Umbilical cord (tissue), 2 donors: ENCODE measurements around the gene CPEB4. TPM values are rescaled to one million over a fixed set of nuclear protein-coding genes. Genes with fewer than 3 reads are reported as not detected.
A peak's percentile ranks its signal among the peaks of the same experiment; 100 is the strongest.

Experiments
- DNase-seq: peaks from one replicate; pipeline ENCODE4 v3.0.0-alpha.2; 2015; ENCODE audit warnings: low spot score
- total RNA-seq: library from RNA; depleted of rRNA; stranded (reverse); fragments of >200 nt; gene quantifications from one replicate; pipeline ENCODE4 v1.2.3, GENCODE V29; 2014; ENCODE audit warnings: low replicate concordance; ENCODE audit not compliant: insufficient read depth

The CPEB4 gene
- total RNA-seq, 1 donor from 2014 or later: 31.5 TPM

DNA sequence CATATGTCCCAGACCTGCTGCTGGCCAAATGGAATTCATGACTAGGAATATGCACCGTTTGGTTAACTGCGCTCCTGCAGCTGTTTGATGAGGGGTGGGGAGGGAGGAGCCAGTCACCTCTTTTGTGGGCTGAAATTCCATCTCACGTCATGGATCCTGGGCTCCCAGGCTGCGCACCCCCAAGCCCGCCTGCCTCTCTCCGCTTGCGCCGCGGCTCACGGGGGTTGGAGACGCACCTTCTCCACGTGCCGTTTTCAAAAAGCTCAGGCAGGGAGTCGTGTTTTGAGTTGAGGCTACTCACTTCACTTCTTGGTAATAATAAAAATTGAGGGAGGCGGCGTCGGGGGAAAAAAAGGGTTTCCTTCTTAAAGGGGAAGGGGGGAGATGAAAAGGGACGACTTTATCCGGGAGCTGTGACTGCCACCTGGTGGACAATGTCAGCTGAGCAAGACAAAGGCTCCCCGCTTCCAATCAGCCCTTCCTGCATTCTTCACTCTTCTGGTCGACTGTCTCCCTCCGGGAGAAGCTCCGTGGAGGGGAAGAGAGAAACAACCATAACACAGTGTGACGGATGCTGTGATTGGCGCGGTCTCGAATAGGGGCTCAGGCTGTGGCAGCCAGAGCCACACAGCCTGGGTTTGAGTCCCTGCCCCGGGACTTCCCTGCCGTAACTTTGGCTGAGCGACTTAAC, 84.9 kb downstream of the CPEB4 start:
- DNase-seq: peak; percentile 90

DNA sequence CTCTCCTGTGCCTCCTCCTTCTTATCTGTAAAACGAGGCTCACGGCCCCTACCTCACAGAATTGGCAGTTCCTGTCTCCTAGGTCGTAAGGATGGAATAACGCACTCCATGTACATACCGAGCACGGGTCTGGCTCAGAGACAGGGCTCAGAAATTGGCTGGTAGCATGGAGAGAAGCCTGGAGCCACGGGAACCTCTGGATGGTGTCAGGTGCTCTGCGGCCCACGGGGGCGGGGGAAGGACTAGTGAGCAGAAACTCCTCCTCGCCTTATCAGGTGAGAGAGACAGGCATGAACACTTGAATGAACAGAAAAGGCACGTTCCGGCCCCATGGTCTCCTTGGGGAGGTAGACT, 85.4 kb downstream of the CPEB4 start:
- no peak for DNase-seq

DNA sequence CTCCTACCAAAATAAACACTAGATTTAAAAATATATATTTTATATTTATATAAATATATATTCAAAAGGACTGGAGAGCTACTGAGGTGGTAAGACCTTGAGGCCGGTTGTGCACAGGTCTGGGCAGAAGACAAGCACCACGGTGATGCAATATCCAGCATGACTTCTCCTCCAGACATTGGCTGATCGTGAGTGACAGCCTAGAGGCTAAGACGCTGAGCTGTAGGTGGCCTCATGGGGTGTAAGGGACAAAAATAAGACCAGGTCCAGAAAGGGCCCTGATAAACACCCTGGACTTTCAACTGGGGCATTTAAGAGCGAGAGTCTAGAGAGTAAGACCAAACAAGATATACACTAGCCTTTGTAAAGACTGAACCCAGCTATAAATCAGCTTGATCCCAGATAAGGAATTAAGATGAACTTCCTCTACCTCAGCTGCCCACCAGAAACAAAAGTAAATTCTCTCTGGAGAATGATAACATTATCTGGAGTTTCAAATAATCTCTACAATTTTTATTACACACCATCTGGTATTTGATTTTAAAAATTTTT, 86.6 kb downstream of the CPEB4 start:
- no peak for DNase-seq

DNA sequence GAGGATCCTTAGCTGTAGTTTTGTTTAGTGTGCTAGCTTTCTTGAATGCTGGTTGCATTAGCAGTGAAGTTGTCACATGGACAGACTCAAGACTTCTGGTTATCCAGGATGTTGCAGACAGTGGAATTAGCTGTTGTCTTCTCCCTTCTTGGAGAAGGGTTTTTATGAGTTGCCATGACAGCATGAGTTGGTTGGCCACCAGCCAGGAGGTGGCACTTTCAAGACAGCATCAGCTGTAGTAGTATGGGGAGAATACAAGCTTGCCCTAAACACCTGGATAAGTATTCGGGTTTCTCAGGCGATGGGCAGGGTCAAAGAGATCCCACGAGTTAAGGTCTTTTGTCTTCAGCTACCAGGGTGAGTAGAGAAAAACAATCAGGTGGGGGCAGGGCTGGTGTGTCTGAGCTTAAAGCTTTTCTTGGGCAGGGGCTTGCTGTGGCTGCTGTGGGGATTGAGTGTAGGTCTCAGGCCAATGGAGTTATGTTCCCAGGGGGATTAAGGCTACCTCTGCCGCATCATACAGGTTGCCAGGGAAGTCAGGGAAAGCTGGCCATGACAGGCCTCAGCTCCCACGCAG, 93.1 kb downstream of the CPEB4 start:
- DNase-seq: no peak

DNA sequence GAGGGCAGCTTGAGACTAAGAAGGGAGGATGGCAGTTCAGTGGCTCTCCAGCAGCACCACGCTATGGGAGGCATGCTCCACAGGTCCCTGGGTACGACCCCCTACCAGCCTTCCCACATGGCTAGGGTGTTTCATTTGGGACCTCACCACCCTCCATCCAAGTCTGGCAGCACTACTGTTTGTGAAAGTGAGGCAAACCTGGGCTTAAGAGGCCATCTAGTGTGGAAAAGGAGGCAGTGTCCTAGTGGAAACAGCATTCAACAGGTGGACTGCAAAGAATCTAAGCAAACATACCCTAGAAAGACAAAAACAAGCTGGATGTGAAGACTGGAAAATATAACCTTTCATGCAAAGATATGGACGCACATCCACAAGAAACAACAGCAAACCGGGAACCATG, 96.1 kb downstream of the CPEB4 start:
- no peak for DNase-seq

DNA sequence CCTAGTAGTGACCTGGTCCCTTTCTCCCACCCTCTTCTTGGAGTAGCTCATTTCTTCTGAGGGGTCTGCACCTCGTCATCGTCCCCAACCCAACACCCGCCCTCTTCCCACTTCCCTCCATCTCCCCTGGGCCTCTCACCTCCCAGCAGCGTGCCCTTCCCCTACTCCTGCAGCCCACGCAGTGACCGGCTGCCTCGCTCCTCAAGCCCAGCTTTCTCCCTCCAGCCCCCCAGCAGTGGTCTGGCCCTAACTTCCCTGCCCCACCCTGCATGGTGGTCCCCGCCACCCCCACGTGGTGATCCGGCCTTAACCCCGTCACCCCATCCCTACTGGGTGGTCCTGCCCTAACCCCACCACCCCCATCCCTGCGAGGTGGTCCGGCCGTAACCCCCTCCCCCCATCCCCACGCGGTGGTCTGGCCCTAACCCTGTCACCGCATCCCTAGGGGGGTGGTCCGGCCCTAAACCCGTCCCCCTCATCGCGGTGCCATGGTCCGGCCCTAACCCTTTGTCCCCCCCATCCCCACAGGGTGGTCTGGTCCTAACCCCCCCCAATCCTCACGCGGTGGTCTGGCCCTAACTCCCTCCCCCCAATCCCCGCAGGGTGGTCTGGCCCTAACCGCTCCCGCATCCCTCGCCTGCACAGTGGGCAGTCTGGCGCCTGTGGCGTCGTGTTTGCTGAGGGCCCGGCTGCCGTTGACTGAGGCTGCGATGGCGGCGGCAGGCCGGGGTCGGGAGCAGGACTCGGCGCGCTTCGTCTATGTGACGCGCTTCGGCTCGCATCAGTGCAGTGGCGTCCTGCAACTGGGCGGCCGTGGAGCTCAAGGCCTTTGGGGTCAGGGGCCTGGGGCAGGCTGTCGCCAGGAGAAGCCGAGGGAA, 100.6 kb downstream of the CPEB4 start, which contains the start of gene C5orf47:
C5orf47 (plus strand) TSS at position 617 of the 878 bp plus-strand sequence; CDS start at position 711, 94 bp downstream.
- DNase-seq: no peak

DNA sequence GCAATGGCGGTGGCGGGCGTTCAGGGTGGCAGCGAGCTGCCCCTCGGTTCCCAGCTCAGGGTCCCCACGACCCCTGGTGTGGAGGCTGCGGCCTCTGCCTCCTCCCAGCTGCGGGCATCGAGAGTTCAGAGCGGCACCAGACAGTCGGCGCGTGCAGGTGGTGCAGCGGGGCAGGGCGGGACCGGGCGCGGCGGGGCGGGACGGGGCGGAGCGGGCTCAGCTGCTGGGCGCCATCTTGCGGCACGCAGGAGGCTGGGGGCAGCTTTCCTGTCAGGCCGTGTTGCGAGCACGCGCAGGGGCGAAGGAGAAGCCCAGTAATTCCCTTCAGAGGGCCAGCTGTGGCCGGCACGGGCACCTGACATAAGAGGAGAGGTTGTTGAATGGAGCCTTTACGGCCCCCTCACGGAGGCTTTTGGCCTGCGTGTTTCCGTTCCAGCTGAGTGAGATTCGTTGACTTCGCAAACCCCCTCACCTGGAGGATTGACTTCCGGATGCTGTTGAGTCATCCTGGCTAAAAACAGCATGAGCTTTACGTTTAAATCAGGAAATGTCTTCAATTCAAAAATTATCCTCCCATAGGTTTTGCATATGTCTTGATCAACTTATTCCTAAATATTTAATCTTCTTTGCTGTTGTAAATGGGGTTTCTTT, 101.4 kb downstream of the CPEB4 start:
- no peak for DNase-seq

DNA sequence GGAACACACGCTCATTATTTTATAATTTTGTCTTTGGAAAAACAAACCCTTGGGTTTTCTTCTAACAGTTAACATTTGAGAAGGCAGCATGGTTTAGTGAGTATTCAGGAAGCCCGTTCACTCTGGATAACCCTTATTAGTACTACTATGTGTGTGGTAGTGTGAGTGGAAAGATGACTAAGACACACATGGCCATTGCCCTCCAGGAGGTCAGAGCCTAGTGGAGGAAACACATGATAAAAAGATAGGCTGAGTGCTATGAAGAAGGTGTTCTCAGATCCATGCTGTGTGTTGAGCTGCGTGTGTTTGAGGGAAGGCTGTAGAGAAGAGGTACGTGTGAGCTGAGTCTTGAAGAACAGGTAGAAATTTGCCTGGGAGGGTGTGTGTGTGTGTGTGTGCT, 109.2 kb downstream of the CPEB4 start:
- no peak for DNase-seq

DNA sequence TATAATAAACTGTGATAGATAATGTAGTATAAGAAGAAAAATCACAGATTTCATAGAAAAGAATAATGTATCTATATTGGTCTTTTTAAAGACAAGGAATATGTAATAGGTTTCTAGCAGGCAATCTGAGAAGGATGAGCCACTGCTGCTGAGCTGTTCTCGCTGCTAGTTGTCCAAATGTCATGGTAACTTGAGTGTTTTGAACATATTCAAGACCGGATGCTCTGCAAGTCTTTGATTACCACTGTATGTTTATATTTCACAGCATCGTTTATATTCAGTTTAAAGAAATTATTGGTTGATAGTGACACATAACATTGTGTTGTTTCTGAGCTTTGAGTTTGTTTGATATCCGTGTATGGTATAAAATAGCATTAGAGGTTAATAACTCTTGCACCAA, 110.4 kb downstream of the CPEB4 start:
- DNase-seq: no peak

DNA sequence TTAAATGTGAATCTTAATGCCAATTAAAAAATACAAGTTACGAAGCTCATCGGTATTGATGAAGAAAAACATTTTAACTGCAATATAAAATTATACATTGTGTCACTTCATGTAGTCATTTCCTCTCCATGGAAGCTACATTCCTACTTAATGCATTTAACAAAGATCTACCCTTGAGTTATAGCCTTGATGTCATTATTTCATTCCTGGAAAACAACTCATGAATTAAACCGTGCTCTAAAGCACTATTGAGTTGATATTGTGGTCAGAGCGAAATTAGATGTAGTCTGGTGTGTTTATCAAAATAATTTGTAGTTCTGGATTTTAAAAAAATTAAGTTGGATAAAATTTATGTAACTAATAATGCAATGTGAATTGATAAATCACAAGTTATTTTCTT, 111.9 kb downstream of the CPEB4 start:
- no peak for DNase-seq

DNA sequence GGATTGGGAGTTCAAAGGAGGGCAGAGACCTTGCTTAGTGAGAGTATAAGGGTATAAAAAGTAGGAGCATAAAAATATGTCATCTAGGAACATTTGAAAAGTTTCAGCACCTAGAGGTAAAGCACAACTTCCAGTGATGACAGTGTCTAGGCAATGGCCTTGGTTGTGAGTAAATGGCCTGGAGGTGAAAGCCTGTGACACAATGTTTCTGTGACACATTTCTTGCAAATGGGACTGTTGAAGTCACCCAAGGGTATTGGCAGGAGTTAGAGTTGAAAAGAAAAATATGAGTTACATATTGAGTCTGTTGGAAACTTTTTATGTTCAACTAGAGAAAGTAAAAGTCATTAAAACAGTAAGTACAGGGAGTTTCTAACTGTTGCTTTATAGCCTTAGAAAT, 115.6 kb downstream of the CPEB4 start:
- no peak for DNase-seq

DNA sequence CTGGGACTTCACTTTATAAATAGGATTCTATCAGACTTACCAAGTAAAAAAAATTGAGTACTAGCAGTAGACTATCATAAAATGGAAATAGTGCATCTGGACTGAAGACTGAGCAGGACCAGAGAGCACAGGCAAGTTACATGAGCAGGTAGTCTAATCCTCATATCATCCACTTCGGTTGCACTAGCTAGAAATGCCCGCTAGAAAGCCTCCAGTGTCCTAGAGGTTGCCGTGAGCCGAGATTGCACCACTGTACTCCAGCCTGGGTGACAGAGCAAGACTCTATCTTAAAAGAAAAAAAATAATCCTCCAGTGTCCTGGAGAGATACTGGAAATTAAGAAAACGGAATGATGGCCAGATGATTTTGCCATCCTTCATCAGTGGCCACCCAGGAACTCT, 120.8 kb downstream of the CPEB4 start:
- no peak for DNase-seq

DNA sequence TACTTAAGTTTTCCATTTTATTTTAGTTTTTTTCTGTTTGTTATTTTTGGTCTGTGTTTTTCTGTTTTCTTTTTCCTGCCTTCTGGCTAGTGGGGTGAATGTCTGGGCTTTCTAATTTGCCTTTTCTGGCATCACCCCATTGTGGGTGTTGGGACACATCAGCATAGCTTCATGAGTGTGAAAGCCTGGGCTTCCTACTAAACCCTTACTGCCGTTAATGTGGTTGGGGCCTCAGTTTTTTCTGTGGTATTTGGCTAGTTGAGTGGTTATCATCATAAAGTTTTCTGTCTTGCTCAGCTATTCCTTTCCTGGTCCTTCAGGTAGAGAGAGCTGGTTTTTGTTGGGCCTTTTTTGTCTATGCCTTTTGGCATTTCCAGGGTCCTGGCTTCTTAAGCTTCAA, 122.2 kb downstream of the CPEB4 start:
- no peak for DNase-seq

DNA sequence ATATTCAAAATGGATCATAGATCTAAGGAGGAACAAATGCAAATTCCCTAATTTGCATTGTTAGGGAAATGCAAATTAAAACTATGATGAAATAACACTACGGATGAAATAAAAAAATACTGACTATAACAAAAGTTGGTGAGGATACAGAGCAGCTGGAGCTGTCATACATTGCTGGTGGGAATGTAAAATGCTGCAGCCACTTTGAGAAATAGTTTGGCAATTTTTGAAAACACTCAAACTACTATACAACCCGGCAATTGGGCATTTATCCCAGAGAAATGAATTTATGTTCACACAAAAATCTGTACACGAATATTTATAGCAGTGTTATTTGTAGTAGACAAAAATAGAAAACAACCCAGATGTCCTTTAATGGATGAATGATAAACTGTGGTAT, 123.3 kb downstream of the CPEB4 start:
- no peak for DNase-seq

Other genes with a start within 250 kb of the CPEB4 start
- gene C5orf47, start 100.8 kb downstream of the CPEB4 start, total RNA-seq: 16.6 TPM
- gene NSG2, start 157.4 kb downstream of the CPEB4 start, total RNA-seq: not detected